ENCODE data around the gene RECQL5.
"Not testable (repeated sequence)": the region's sequence is repeated elsewhere in the genome, so short reads cannot be mapped to it uniquely, and the experiment has no call there.

RECQL5 gene

DNA sequence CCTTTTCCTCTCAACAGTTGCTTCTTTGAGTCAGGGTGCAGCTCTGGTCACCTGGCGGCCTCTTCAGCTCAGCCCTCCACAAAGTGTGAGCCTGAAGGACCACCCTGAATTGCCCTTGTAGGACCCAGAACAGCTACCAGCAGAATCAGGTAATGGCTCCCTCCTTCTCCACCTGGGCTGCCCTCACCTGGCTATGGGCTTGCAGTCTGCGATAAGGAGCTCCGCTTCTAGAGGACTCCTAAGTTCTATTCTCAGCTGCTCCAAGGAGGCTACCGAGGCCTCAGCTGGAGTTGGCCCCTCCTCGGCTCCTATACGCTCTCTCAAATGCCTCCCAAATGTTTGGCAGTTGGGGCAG, 20.3 kb downstream of the RECQL5 start:
- no peak for DNase-seq

DNA sequence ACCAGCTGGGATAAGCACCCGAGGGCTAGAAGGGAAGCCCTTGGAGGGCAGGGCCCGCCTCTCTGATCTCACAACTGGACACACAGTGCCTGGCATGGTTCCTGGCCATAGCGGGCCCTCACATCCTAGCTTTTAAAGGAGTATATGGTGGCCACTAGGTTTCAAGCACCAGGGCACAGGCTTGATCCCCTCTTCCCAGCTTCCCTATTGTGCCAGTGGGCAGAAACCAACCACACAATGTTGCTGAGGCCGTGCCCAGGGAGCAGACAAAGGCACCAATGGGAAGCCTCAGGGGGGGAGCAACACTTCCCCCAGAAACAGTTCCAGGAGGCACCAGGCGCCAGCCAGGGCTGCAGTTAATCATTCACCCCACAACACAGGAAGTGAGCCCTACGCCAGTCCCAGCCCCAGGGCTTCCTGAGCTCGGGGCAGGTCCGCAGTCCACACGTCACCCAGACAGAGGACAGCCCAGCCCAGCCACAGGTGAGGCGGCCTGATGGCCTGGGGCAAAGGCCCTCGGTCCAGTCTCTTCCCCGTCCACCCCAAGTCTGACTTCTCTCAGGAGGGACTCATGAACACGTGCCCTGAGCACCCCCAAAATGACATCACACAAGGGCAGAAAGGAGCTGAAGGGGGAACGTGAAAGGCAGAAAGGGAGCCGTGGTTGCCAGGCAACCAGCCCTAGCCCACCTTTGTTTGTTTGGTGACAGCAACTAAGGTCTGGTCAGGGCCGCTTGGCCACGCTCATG, 20.9 kb downstream of the RECQL5 start:
- no peak for DNase-seq

- no peak for DNase-seq
Measured at GRCh38 chr17:75645501-75645888, 21.5 kb downstream of the RECQL5 start.

DNA sequence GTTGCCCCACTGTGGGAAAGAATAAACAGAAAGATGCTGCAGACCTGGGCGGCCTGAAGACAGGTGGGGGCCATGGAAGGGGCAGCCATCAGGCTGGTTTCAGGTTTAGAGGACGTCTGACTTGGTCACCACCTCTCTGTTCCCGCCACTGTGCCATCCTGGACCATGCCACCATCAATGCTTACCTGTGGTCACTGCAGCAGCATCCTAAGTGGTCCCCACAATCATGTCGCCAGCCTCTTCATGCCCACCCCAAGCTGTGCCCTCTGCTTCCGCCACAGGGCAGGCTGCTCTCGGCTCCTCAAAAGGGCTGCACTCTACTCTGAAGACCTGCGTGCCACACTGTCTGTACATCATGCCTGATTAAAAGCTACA, 23.3 kb downstream of the RECQL5 start:
- no peak for DNase-seq

DNA sequence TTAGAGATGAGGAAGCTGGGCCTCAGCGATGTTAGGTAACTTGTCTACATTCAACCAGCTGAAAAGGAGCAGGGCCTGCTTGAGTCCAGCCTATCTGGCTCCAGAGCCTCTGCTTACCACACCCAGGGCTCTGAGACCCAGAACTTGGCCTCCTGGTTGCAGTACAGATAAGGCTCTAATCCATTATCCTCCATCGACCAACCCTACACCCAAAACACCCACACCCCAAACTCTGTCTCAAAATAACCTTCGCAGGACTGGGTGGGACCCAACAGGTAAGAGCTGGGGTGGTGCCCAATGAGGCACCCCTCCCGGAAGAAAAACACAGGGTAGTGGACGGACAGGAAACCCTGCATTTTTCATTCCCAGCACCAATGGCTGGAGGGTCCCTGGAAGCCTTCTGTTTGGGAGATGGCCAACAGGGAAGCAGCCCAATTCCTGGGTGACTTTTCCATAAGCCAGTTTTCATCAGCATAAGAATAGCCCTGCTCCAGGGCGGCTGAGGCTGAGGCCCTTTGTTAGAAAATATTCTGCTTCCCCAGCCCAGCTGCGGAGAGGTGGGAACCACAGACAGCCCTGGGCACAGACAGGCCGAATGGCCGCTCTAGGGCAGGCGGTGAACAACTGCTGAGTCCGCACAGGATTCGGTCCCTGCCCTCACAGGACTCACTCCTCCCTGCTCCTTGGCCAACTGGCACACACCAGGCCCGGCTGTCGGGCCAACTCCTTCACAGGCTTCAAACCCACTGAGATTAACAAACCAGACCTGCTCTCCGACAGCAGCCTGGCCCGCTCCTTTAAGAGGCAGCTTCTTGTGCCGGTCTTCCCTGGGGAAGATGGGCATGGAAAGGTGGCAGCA, 23.9 kb downstream of the RECQL5 start:
- no peak for DNase-seq

GRCh38 chr17:75642182-75642783, 24.7 kb downstream of the RECQL5 start:
- DNase-seq: no peak

DNA sequence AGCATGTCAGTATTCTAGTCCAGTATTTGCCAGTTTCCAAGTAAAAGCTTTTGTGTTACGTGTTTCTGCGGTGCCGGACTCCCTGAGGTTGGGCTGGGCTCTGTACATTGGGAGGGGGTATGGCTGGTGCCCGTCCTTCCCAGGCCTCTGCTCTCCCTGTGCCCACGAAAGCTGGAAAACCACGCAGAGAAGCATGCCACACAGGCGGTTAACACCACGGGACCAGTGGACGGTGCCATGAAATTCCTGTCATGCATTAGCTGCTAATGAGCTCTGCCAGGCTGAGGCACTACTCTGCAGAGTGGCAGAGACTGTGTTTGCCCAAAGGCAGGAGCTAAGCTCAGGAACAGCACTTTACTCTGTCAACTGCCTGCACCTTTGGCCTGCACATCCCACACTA, 25.6 kb downstream of the RECQL5 start:
- DNase-seq: no peak

DNA sequence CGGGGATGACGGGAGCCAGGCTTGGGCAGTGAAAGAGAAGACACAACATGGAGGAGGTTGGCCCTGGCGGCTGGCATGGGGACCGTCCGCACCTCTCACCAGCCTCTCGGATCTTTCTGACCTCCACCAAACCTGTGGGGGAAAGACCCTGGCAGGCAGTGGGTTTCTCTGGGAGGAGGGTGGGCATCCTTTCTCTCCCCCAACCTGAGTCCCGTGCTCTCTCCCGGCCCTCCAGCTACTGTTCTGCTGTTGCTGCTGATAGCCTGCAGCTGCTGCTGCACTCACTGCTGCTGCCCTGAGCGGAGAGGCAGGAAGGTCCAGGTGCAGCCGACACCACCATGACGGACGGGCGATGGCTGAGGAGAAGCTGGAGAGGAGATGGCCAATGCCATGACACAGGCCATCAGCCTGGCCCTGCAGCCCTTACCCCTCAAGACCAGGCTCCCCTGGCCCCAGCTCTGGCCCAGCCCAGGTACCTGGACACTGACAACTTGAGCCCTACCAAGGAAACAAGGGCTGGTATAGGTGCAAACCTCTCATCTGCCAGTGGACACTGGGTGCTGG, 26.3 kb downstream of the RECQL5 start:
- no peak for DNase-seq

- no peak for DNase-seq
Measured at GRCh38 chr17:75639771-75640555, 27.0 kb downstream of the RECQL5 start.

DNA sequence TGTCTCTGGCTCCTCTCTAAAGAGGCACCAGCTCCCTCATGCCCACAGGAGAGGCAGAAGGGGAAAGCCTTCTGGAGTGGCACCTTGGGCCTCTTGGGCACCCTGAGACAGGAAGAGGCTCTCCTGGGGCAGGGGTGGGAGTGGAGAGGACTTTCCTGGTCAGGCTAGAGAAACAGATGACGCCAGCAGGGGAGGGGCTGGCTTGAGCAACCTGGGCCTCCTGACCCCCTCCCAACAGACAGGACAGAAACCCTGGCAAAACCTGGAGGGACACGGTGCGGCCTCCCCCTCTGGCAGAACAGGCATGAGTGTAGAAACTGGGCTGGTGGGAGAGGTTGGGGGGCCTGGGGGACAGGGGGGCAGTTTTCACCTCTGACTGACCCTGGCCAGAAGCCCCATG, 27.6 kb downstream of the RECQL5 start:
- DNase-seq: no peak

DNA sequence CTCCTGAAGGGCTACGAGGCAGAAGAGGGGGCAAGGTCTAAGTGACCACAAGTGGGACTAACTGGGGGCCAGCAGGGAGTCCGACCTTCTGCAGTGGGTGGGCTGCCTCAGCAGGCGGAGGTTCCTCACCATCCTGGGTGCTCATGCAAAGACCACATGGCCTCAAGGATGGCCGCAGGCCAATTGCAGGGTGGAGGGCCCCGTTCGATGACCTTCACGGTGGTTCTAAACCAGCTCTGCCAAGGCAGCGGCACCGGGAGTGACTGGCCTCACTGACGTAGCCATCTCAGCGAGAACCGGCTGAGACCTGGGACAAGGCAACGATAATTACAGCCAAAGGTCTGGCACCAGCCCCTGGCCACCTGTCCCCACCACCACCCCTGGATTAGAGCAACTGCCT, 28.1 kb downstream of the RECQL5 start:
- DNase-seq: no peak

- not testable (repeated sequence) for DNase-seq
Measured at GRCh38 chr17:75638039-75638438, 28.9 kb downstream of the RECQL5 start.

DNA sequence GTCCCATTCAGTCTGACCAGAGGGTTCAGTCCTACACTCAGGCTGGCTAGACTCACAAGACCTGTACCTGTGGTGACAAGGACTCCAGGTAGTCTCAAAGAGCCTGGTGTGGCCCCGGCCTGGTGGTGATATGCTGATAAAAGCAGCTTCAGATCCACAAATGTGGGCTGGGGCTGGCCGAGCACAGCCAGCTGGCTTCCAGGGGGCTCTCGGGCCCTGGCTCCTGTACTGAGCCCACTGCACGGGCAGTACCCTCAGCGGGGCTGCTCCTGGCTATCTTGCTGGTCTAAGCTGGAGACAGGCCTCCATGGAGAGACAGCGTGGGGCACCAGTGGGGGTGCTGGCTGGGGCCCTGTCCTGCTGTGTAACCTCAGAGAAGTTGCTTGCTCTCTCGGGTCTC, 29.4 kb downstream of the RECQL5 start:
- DNase-seq: no peak

DNA sequence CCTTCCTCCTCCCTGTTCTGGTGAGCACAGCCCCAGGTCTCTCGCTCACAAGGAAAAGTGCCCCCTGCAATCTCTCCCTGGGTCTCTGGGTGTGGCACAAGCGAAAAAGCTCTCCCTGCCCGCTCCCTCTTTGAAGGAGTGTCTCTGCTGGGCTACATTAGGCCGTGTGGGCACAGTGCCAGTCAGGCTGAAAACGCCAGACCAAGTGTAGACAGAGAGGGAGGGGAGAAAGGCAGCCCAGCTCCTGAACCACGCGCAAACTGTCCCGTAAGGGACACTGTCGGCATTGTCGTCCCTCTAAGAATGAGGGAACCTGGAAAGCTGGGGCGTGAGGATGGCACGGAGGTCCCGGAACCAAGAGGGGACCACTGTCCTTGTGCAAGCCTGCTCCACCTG, 29.8 kb downstream of the RECQL5 start:
- DNase-seq: no peak

DNA sequence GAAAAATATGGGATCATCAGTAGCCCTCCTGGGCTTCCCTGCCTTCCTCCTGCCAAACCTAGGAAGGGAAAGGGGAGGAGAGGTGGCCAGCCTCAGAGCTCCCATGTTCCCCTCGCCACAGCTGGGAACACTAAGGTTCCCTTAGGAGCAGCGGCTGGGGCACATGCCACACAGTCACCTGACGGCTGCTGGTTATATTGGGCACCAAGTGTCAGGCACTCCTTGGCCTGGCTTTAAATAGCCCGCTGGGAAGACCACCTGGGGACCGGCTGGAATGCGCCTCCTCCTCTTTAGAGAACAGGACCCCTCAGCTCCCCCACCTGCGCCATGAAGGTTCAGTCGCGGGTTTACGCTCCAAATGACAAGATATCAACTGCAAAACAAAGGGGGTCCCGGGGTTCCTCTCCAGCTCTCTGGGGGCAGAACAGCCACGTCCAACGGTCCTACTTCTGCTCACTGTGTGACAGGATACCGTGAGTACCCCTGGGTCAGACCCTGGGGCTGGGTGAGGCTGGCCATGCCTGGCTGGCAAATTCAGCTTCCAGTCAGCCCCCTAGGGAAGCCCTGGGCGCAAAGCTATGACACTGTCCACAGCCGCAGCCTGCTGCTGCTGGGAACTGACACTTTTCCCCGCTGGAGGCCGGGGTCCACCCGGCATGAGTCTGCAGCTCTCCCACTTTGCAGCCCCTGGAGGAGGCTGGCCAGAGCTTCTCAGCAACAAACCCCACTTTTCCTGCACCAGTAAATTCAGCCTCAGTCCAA, 30.4 kb downstream of the RECQL5 start:
- no peak for DNase-seq

GRCh38 chr17:75635610-75636202, 31.2 kb downstream of the RECQL5 start:
- DNase-seq: no peak

DNA sequence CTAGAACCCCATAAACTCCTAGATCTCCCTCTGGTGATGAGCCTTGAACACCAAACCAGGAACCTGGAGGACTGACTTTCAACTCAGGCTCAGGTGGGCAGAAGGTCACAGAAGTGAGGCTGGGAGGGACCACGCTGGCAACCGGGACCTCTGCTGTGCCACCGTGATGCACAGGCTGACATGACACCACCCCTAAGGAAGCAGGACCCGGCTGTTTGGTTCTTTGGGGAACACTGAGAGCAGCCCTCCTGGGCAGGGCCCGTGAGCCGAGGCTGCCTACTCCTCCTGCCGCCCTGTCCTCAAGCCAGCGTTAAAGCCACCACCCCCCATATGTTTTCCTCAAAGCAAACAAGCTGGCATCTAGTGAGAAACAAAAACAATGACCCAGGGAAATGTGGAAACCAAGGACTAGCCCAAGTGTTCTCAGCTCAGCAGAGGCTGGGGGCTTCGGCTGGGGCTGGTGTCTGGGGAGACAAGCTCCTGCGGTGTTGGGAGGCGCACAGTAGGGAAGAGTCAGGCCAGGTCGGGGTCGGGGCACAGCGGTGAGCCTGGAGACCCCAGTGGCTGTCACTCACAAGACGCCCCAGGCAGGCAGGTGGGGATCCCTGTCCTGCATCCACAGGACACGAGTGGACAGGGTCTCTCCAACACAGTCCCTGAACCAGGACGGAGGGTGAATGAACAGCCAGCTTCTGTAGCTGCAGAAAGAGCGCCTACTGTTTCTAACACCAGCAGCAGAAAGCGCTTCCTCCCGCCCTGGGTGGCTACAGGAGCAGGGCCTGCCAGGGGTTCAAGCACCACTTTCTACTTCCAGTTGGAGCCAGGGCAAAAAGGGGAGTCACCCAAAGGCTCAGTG, 32.0 kb downstream of the RECQL5 start:
- DNase-seq: no peak

DNA sequence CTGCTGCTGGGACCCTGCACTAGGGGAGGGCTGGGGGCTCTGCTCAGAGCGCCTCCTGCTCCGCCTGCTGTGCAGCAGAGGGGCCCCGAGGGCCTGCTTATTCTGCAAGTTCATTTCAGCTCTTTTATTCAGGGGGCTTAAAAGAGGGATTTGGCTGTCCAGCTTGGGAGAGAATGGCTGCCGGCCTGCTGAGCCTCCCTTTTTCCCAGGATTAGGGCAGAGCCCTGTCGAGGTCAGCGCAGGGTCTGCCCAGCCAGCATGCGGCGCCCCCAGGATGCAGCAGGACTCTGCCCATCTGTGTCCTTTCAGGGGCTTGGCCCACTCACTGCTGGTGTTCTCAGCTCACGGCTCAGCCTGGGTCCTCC, 32.6 kb downstream of the RECQL5 start:
- no peak for DNase-seq

DNA sequence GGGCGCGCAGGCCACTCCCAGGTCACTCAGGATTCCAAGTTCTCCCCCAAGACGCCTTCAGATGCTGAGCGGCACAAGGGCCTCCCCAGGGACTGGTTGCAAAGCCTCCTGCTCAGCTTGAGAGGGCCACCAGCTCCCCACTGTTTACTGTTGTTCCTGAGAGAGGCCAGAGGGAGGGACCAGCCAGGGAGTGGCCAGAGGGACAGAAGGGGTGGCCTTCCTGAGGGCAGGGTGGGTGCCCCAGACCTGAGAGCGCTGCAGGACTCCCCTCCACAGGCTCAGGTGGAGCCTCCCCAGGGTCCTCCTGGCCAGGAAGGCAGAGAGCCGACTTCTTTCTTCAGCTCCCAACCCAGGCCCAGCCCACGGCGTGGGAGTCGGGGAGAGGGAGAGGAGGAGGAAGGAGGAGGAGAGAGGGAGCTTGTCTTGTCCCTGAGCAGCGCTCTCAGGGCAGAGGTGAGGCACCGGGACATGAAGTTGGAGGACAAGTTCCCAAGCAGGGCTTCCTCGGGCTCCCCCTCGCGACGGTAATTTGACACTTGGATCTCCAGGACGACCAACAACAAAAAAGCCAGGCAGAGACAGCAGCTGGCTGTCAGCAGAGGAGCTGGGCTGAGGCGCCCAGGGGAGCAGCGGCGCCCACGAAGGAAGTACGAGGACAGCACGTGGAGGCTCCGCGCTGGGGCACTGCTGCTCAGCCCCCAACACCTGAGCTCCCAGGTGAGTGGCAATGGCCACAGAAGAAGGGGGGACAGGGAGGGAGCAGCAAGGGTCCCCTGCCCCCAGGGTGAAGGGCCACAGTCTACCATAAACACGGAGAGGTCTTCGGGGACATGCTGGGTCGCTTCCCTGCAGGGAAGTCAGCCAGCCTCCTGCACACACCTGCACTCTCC, 33.2 kb downstream of the RECQL5 start:
- peak; percentile 81 for DNase-seq
